GM12872 (cell line): ENCODE measurements around the gene CMSS1.

Experiments used
- CTCF ChIP-seq: IDR thresholded peaks from 3 replicates; pipeline ENCODE4 v1.5.1; 2011; ENCODE audit warnings: low read depth, mild to moderate bottlenecking, low read length, moderate library complexity; ENCODE audit not compliant: insufficient read depth

CMSS1 gene

GRCh38 chr3:99777210-99777549, 40.5 kb upstream of the CMSS1 start:
- TF ChIP-seq CTCF, result no peak

- no peak for TF ChIP-seq CTCF
Measured at GRCh38 chr3:99777708-99778107, 40.0 kb upstream of the CMSS1 start.

GRCh38 chr3:99780749-99781148, 36.9 kb upstream of the CMSS1 start:
- TF ChIP-seq CTCF, result no peak

GRCh38 chr3:99781761-99782160, 35.9 kb upstream of the CMSS1 start:
- TF ChIP-seq CTCF, result no peak

GRCh38 chr3:99783011-99783573, 34.6 kb upstream of the CMSS1 start:
- no peak for TF ChIP-seq CTCF

GRCh38 chr3:99789011-99789721, 28.5 kb upstream of the CMSS1 start:
- TF ChIP-seq CTCF, result peak; percentile 72

- no peak for TF ChIP-seq CTCF
Measured at GRCh38 chr3:99794485-99794884, 23.2 kb upstream of the CMSS1 start.

- TF ChIP-seq CTCF, result no peak
Measured at GRCh38 chr3:99795573-99795972, 22.1 kb upstream of the CMSS1 start.
